Hematopoietic multipotent progenitor cell (in vitro differentiated cells): ENCODE data around the gene THYN1. TPM values are rescaled to one million over a fixed set of nuclear protein-coding genes. Genes with fewer than 3 reads are reported as not detected.
A peak's percentile ranks its signal among the peaks of the same experiment; 100 is the strongest.
"Not testable (repeated sequence)": the region's sequence is repeated elsewhere in the genome, so short reads cannot be mapped to it uniquely, and the experiment has no call there.

Experiments used
- DNase-seq, 3 donors: peaks; one replicate each; pipeline ENCODE4 v3.0.0-alpha.2; 2011 to 2015; ENCODE audit warnings: low read depth in 2 of 3, low spot score in 2 of 3
- total RNA-seq: library from RNA; depleted of rRNA; stranded (reverse); fragments of >200 nt; gene quantifications from one replicate; pipeline ENCODE4 v1.2.3, GENCODE V29; 2012

THYN1 gene
- total RNA-seq, 1 donor, result 37.4 TPM

DNA sequence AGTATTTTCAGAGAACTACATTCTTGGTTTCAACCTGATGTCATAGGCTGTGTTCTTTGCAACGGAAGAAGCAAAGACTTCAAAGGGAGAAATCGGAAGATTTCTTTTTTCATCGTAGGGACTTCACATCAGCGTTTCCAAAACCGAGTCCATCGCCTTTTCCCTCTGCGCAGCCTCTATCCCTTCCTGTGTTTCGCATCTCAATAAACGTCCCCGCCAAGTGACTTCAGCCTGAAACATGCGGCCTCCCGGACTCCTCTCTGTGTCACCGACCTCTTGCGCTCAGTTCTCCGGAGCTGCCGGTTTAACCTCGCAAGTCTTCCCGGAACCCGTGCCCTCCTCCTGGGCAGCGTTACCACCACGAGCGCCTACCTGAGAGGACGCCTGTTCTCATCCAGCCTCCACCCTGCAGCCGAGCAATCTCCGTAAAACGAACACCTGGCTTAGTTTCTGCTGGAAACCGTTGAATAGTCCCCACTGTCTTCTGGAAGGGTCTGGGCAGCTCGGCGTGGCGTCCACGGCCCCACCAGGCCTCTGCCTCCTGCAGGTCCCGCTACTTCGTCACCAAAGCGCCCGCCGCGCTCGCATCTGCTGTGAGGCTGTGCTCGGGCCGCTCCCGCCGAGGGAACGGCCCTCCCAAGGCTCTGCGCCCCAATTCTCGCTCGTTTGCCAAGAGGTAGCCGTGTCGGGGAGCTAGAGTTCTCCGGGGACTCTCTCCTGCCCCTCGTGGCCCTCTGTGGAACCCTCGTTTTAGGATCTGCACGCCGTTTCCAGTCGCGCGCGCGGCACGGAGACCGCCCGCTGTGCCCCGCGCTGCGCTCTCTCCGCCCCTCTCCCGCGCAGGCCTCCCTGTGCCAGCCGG lies 22.6 kb upstream of the THYN1 start, which contains the start of gene GLB1L3:
TSS of gene GLB1L3 (plus strand) at position 846 of the 862 bp plus-strand sequence. CDS start 362 bp downstream, outside the sequence.
- DNase-seq, result peak; percentile 54 to 74 (median 68)

DNA sequence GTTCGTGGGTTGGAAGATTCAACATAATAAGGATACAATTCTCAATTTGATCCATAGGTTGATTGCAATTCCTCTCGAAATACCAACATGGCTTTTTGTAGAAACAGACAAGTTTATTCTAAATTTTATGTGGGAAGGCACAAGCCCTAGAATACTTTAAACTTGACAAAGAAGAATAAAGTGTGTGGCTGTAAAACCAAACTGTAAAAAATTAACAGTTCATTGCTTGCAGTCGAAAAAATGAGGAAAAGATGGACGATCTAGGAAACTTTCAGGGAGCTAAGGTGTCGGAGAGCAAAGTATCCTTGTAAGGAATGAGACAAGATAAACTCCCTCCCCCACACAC lies 22.0 kb upstream of the THYN1 start:
- no peak for DNase-seq

DNA sequence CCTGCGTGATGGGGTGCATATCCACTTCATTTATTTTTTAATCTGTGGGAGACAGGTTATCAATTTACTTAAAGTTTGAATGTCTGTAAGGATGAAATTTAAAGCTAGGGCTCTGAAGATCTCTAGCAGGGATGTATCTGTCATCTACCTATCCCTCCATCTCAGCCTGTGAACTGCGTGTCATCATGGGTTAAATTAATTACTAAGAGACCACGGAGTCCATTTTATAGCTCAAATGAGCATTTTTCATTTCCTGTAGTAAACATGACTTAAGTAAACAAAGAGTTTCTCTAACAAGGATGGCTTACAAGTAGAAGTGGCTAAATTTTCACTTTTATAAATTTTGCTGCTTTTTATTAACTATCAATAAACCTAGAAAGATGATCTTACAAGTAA lies 20.2 kb upstream of the THYN1 start:
- DNase-seq, result no peak

DNA sequence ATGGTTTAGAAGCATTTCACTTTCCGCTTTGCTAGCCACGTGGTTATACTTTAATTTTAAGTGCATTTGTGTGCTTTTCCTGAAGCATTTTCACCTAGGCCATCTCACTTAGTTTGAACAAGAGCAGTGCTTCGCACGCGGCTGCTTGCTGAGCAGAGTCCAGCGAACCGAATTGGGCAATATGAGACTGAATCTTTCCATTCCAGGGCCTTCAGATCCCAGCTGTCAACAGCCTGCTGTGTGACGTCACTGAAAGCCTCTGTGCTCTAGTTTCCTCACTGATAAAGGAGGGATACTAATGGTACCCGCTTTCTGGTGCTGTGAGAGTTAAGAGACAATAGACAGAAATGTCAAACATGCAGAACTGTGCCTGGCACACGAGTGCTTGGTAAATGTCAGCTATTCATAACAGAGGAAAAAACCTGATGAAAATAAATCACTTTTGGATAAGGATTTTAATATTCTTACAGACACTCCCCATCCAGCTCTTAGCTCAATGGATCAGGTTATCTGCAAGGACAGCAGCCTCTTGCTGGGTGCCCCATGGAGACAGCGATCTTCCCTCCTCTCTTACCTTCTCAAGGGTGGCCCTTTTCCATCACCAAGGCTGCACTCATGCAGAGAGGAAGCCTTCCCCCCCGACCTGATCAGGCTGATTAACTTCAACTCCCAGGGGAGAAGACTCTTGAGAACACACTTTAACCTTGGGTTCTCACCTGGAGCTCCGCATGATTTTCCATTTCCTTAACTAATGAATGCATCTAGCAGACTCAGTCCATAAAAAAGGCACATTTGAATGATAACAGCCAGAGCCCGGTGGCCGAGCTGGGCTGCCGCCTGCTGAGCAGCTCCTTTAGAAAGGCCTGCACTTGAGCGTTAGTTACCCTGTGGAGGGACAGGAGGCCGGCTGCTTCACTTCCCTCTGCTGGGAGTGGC lies 19.5 kb upstream of the THYN1 start:
- DNase-seq, result no peak

DNA sequence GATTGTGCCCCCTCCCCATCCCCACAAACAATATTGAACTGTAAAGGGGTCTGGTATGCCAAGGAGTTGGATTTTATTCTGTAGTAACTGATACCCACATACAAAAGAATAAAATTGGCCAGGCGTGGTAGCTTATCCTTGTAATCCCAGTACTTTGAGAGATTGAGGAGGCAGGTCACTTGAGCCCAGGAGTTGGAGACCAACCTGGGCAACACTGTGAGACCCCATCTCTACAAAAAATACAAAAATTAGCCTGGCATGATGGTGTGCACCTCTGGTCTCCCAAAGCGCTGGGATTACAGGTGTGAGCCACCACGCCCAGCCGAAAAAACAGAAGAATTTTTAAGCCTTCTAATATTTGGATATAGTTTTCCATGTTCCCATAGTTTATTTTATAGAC lies 18.8 kb upstream of the THYN1 start:
- no peak for DNase-seq

DNA sequence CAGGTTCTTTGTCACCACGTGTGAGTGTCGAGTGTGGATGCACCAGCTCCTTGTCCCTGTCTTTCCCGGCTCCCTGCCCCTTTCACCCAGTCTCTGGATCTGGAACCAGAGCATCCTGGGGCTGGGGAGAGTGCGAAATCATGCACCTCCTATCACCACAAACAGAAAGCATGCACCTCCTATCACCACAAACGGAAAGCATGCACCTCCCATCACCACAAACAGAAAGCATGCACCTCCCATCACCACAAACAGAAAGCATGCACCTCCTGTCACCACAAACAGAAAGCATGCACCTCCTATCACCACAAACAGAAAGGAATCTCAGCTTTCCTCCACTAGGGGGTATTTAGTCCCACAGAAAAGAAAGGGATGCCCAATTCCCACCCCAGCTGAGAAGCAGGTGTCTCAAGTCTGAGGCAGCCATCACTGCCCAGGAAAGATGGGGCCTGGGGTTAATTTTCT lies 17.1 kb upstream of the THYN1 start:
- peak in 2 of 3 donors; percentile 63 to 70 for DNase-seq

DNA sequence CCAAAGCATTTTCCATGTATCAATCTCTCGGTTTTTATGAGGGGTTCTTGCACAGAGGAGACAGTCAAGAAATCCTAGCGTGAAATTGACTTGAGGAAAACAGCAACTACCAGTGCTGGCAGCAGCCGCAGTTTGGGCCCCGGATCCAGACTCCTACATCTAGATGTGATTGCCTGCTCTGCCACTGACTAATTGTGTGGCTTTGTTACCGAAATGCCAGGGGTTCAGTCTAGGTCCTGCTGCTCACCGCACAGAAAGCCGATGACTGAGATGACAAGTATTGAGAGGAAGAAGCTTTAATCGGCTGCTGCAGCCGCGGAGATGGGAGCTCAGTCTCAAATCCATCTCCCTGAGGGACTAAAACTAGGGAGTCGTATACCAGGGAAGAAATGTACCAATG lies 14.8 kb upstream of the THYN1 start:
- DNase-seq, result no peak

DNA sequence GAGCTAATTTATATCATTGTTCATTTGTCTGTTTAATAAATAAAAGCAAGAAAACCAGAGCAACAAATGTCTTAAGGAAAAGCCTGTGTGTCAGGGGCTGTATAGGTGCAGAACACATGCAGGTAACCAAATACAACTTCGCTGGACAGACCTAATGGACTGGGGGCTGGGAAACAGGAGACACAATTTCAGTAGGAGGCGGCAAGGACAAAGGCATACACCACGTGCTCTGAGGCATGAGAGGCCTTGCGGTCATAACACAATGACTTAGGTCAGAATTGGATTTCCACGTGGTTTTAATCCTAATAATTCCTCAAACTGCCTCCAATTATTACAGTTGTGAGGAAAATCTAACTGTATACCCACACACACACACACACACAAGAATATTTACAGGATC lies 14.3 kb upstream of the THYN1 start:
- DNase-seq, result no peak

DNA sequence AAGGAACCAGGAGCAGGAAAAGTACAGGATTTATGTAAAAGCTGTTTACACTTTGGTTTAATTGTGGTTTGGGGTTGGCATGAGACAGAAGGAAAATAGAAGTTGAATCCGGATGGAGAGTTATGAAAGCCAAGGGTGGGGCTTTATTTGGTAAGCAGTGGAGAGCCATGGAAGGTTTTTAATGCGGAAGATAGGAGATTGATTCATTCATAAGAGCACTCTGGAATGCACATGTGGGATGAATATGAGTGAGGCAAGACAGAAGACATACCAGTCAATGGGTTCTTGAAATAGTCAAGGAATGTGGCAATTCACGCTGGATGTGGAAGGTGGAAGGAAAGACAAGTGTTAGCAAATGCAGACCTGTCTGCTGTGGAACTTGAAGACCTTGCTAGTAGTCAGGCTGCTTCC lies 13.7 kb upstream of the THYN1 start:
- no peak for DNase-seq

DNA sequence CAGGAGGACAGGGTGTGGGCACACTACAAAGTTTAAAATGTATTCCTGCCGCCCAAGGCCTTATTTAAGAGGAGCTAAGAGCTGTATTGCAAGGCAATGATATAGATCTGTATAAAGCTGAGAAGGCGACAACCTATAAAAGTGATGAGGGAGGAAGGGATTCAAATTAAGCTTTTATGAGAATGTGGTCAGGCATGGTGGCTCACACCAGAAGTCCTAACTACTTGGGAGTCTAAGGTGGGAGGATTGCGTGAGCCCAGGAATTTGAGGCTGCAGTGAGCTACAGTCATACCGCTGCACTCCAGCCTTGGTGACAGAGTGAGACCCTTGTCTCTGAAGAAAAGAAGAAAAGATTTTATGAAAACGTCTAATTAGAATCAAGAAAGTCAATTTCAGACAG lies 13.3 kb upstream of the THYN1 start:
- no peak for DNase-seq

DNA sequence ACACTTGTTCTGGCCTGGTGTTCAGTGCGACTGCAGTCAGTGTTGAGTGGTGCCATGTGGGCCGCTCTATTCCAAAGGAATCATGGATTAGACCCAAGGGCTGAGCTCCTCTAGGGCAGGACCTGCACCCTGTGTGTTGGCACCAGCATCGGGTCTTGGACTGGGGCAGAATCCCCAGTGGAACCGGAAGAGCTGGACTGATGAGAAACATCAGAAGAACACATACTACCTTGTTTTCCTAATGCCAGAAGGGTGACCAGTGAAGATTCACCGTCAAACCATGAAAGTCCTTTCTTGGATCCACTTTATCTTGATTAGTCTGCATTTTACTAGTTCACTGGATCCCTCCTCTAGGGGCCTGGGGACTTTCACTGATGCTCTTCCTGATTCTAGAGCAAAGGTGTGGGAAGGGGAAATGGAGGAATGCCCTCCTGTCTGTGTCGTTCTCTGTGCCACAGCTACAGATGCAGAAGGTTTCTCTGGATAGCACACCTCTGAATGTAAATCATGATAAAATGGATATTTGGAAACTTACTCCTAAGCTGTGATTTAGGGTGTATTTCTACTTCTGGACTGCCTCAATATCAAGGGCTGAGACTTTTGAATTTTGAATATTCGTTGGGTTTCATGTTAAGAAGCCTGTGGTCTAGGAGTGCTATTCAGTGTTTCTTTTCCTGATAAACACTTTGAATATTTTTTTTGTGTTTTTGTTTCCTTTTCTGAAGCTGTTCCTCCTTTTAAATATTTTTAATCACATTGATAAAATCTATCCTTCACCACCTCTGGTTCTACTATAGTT lies 12.0 kb upstream of the THYN1 start:
- no peak for DNase-seq

DNA sequence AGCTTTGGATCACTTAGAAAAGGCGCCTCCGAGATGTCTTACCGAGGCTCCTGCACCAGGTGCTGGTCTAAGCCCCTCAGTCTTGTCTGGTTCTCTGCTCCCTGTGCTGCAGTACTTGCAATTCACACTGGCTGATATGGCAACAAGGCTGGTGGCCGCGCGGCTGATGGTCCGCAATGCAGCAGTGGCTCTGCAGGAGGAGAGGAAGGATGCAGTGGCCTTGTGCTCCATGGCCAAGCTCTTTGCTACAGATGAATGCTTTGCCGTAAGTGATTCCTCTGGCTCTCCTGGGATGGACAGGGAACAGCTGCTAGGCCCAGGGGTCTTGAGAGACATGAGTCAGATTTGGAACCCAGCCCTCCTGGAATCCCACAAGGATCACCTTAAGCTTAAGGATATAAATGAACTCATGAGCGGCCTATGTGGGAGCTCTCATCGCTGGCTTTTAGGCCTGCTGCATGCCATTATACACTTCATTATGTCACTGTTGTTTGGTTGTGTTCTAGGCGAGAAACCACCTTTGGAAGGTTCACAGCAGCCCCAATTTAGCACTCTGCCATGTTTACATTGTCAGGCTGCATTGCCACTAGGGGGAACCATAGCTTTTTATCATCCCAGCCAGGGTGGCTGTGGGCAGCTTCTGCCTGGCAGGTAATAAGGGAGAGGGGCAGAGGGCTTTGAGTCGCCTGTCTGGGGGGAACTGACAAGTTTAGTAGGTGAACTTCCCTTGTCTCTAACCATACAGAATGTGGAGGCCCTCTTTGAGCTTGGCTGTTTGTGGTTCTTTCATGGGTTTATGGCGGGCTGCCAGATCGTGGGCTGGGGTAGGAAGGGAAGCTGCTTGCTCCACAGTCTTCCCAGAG lies 8.7 kb upstream of the THYN1 start:
- DNase-seq, result peak in 1 of 3 donors; percentile 48

DNA sequence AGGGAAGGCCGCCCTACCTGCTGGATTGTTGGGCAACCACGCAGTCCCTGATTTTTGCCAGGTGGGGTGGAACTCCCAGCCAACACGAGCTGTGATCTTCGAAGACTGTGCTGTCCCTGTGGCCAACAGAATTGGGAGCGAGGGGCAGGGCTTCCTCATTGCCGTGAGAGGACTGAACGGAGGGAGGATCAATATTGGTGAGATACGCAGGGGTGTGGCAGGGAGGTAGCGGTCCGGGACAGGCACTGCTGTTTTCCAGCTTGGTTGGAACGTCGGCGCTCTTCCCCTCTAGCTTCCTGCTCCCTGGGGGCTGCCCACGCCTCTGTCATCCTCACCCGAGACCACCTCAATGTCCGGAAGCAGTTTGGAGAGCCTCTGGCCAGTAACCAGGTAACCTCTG lies 7.8 kb upstream of the THYN1 start:
- DNase-seq, result no peak

DNA sequence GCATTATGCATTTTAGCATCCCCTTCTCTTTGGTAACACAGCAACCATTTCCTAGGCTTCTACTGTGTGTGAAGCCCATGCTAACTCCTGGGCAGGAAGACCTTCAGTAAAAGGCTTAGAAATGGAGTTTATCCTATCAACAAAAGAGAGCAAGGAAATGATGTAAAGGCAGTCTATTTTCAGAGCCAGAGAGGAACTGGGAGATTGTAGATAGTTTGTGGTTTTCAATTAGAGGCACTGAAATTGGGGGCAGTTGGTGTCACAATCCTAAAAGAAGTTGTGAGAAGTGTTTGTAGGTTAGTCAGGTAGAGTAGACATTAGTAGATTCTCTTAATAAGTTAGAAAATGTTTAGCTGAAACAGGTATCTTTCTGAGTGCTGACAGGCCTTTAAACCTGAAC lies 7.4 kb upstream of the THYN1 start:
- DNase-seq, result peak in 1 of 3 donors; percentile 32

DNA sequence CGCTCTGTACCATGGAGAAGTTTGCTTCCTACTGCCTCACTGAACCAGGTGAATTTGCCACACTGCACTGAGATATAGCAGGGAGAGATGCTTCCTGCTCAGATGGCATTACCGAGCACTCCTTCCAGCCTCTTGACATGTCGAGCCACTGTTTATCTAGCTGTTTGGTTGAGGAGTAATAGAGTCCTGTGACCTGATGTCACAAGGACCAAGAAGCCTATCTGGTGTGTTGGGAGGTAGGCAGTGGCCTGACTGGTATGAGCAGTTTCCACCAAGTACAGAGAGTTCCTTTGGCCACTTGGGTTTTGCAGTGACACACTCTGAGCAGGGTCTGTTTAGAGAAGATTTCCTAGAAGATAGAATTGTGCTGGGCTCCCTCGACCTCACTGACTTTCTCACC lies 5.4 kb upstream of the THYN1 start:
- no peak for DNase-seq

DNA sequence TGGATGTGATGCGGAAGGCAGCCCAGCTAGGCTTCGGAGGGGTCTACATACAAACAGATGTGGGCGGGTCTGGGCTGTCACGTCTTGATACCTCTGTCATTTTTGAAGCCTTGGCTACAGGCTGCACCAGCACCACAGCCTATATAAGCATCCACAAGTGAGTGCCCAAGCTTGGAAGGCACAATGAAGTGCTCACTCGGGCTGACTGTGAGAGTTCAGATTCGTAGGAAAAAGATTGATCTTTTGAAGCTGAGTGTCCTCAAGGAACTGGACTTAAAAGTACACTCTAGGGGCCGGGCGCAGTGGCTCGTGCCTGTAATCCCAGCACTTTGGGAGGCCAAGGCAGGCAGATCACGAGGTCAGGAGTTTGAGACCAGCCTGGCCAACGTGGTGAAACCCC lies 3.9 kb upstream of the THYN1 start:
- no peak for DNase-seq

DNA sequence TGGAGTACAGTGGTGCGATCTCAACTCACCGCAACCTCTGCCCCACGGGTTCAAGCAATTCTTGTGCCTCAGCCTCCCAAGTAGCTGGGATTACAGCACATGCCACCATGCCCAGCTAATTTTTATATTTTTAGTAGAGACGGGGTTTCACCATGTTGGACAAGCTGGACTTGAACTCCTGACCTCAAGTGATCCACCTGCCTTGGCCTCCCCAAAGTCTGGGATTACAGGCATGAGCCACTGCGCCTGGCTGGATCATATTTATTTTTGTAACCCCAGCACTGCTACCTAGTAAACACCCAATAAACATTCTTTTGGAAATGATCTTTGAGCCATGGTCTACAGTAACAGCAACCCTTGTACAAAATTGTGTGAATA lies 2.0 kb upstream of the THYN1 start:
- not testable (repeated sequence) for DNase-seq

DNA sequence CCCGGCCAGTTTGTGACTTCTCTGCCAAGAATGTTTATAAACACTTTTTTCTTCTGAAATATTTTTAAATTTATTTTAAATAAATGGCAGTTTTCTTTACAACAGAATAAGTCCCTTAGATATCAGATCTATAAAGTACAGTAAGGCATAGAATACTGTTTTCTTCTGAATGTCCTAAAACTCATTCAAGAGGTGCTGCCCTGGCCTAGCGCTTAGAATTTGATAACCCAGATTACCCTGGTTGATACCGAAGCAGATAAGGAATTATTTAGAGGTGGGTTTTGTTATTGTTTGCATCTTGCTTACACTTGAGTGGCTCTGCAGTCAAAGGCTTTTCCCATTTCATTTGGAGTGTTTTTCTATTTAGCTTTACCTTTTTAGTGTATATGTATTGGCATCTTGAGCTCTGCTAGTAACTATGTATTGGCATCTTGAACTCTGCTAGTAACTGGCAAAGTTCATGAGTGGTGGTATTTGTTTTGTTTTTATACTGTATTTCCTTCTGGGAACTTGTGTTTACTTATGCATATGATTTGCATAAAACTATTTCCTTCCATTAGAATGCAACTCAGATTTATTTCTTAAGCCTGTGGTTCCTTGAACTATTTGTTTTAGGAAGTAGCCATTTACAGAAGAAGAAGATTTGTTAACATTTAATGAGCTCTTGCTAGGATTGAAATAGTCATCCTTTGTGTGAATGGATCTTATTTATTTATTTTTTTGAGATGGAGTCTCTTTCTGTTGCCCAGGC lies 1.5 kb upstream of the THYN1 start:
- no peak for DNase-seq
